Measurements from ENCODE around the gene SH3TC1. TPM values are rescaled to one million over a fixed set of nuclear protein-coding genes. Genes with fewer than 3 reads are reported as not detected.

The SH3TC1 gene
- total and polyA plus RNA-seq, 2 of the 13 experiments (the other 11 are each of a cell fraction or from before 2014, with no cell fraction given), result 14.9 to 21.8 TPM

GRCh38 chr4:8202108-8203051, 3.3 kb downstream of the SH3TC1 start (continued):
- TF ChIP-seq ZBTB26 (CRISPR knock-in tag; IDR thresholded peaks at IDR 0.05; ENCODE audit: borderline replicate concordance), result no peak
- no peak for TF ChIP-seq STAT5B (CRISPR knock-in tag; IDR thresholded peaks at IDR 0.05)
- TF ChIP-seq ZSCAN25 (CRISPR knock-in tag; IDR thresholded peaks at IDR 0.05), result peak; percentile 98
- no peak for TF ChIP-seq ZNF30 (CRISPR knock-in tag; IDR thresholded peaks at IDR 0.05)
- TF ChIP-seq, protein P1, sequence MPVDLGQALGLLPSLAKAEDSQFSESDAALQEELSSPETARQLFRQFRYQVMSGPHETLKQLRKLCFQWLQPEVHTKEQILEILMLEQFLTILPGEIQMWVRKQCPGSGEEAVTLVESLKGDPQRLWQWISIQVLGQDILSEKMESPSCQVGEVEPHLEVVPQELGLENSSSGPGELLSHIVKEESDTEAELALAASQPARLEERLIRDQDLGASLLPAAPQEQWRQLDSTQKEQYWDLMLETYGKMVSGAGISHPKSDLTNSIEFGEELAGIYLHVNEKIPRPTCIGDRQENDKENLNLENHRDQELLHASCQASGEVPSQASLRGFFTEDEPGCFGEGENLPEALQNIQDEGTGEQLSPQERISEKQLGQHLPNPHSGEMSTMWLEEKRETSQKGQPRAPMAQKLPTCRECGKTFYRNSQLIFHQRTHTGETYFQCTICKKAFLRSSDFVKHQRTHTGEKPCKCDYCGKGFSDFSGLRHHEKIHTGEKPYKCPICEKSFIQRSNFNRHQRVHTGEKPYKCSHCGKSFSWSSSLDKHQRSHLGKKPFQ (CRISPR knock-in tag; IDR thresholded peaks at IDR 0.05; ENCODE audit: insufficient replicate concordance), result no peak
- 0 out of 2 replicates have a peak, but pooled peaks have one; percentile 2 for TF ChIP-seq NR2C2 (CRISPR knock-in tag; IDR thresholded peaks at IDR 0.05; ENCODE audit: borderline replicate concordance)
- TF ChIP-seq KMT2B (CRISPR knock-in tag; IDR thresholded peaks at IDR 0.05), result no peak
- no peak for TF ChIP-seq ZFP36L1 (CRISPR knock-in tag; IDR thresholded peaks at IDR 0.05)
- TF ChIP-seq ZNF678 (CRISPR knock-in tag; IDR thresholded peaks at IDR 0.05), result no peak
- TF ChIP-seq CEBPG (CRISPR knock-in tag; IDR thresholded peaks at IDR 0.05), result peak; percentile 70
- no peak for TF ChIP-seq ZNF850 (CRISPR knock-in tag; conservative IDR thresholded peaks at IDR 0.05)
- no peak for TF ChIP-seq KLF9 (CRISPR knock-in tag; IDR thresholded peaks at IDR 0.05; ENCODE audit: low read depth)
- TF ChIP-seq HNRNPLL (IDR thresholded peaks at IDR 0.05; ENCODE audit: low read depth, low read length, poor library complexity, severe bottlenecking), result peak; percentile 14
- TF ChIP-seq, protein P2, sequence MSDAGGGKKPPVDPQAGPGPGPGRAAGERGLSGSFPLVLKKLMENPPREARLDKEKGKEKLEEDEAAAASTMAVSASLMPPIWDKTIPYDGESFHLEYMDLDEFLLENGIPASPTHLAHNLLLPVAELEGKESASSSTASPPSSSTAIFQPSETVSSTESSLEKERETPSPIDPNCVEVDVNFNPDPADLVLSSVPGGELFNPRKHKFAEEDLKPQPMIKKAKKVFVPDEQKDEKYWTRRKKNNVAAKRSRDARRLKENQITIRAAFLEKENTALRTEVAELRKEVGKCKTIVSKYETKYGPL (CRISPR knock-in tag; IDR thresholded peaks at IDR 0.05), result no peak
- TF ChIP-seq MXD4 (CRISPR knock-in tag; IDR thresholded peaks at IDR 0.05), result no peak
- TF ChIP-seq, protein P3, sequence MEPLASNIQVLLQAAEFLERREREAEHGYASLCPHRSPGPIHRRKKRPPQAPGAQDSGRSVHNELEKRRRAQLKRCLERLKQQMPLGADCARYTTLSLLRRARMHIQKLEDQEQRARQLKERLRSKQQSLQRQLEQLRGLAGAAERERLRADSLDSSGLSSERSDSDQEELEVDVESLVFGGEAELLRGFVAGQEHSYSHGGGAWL (CRISPR knock-in tag; IDR thresholded peaks at IDR 0.05), result no peak
- TF ChIP-seq PHB2 (IDR thresholded peaks at IDR 0.05; ENCODE audit: partially characterized antibody), result no peak
- no peak for TF ChIP-seq RORA (CRISPR knock-in tag; IDR thresholded peaks at IDR 0.05)
- no peak for TF ChIP-seq NBN (conservative IDR thresholded peaks at IDR 0.05)
- TF ChIP-seq HNRNPH1 (optimal IDR thresholded peaks at IDR 0.05; ENCODE audit: low read depth, low read length), result no peak
- TF ChIP-seq CENPX (CRISPR knock-in tag; IDR thresholded peaks at IDR 0.05), result no peak
- TF ChIP-seq ZNF772 (CRISPR knock-in tag; IDR thresholded peaks at IDR 0.05), result no peak
- peak; percentile 60; the same call in 1 of the 2 replicates for TF ChIP-seq DRAP1 (CRISPR knock-in tag; IDR thresholded peaks at IDR 0.05)
- no peak for TF ChIP-seq ZNF619 (CRISPR knock-in tag; IDR thresholded peaks at IDR 0.05)

All from HepG2 (cell line).